HEK293 (cell line): Measurements from ENCODE around the gene TRIM46.

Experiments
- GLIS1 ChIP-seq: fragments of 450-650 bp; formaldehyde crosslinking; IDR thresholded peaks from 2 replicates; pipeline ENCODE4 v1.5.1; 2016; ENCODE audit warnings: missing biosample characterization, missing genetic modification characterization
- HOXA7 ChIP-seq: sonication (generic); formaldehyde crosslinking; IDR thresholded peaks from 2 replicates; pipeline ENCODE4 v1.8.1; 2022; ENCODE audit warnings: missing genetic modification reagents, borderline replicate concordance
- HOXC10 ChIP-seq: sonication (generic); formaldehyde crosslinking; IDR thresholded peaks from 2 replicates; pipeline ENCODE4 v1.8.1; 2023; ENCODE audit warnings: mild to moderate bottlenecking, missing genetic modification reagents
- KLF1 ChIP-seq: fragments of 450-650 bp; formaldehyde crosslinking; IDR thresholded peaks from 2 replicates; pipeline ENCODE4 v1.5.1; 2016; ENCODE audit warnings: missing biosample characterization, missing genetic modification characterization
- KLF10 ChIP-seq: fragments of 450-650 bp; IDR thresholded peaks from 2 replicates; pipeline ENCODE4 v1.5.1; 2018; ENCODE audit warnings: missing biosample characterization, mild to moderate bottlenecking, missing genetic modification characterization
- MYNN ChIP-seq: fragments of 450-650 bp; formaldehyde crosslinking; IDR thresholded peaks from 2 replicates; pipeline ENCODE4 v1.5.1; 2016; ENCODE audit warnings: missing biosample characterization, missing genetic modification characterization, borderline replicate concordance
- SP2 ChIP-seq: fragments of 450-650 bp; formaldehyde crosslinking; IDR thresholded peaks from 2 replicates; pipeline ENCODE4 v1.5.1; 2016; ENCODE audit warnings: missing biosample characterization, missing genetic modification characterization
- ZBTB17 ChIP-seq: fragments of 450-650 bp; formaldehyde crosslinking; IDR thresholded peaks from 2 replicates; pipeline ENCODE4 v1.5.1; 2016; ENCODE audit warnings: missing biosample characterization, missing genetic modification characterization
- ZBTB48 ChIP-seq: fragments of 450-650 bp; formaldehyde crosslinking; IDR thresholded peaks from 2 replicates; pipeline ENCODE4 v1.5.1; 2016; ENCODE audit warnings: missing biosample characterization, missing genetic modification characterization
- ZBTB8A ChIP-seq: fragments of 450-650 bp; formaldehyde crosslinking; IDR thresholded peaks from 2 replicates; pipeline ENCODE4 v1.5.1; 2016; ENCODE audit warnings: missing biosample characterization, missing genetic modification characterization
- ZFP41 ChIP-seq: fragments of 450-650 bp; formaldehyde crosslinking; IDR thresholded peaks from 2 replicates; pipeline ENCODE4 v1.5.1; 2016; ENCODE audit warnings: missing biosample characterization, missing genetic modification characterization, borderline replicate concordance
- ZNF146 ChIP-seq: fragments of 450-650 bp; formaldehyde crosslinking; IDR thresholded peaks from 2 replicates; pipeline ENCODE4 v1.5.1; 2016; ENCODE audit warnings: missing biosample characterization, missing genetic modification characterization
- ZNF169 ChIP-seq: fragments of 450-650 bp; formaldehyde crosslinking; IDR thresholded peaks from 2 replicates; pipeline ENCODE4 v1.5.1; 2016; ENCODE audit warnings: missing biosample characterization, missing genetic modification characterization
- ZNF2 ChIP-seq: fragments of 450-650 bp; formaldehyde crosslinking; IDR thresholded peaks from 2 replicates; pipeline ENCODE4 v1.5.1; 2016; ENCODE audit warnings: missing biosample characterization, missing genetic modification characterization
- ZNF221 ChIP-seq: fragments of 450-650 bp; formaldehyde crosslinking; IDR thresholded peaks from 2 replicates; pipeline ENCODE4 v1.5.1; 2017; ENCODE audit warnings: missing biosample characterization, missing genetic modification characterization, borderline replicate concordance
- ZNF423 ChIP-seq: fragments of 450-650 bp; formaldehyde crosslinking; IDR thresholded peaks from 2 replicates; pipeline ENCODE4 v1.5.1; 2016; ENCODE audit warnings: missing biosample characterization, missing genetic modification characterization
- ZNF521 ChIP-seq: fragments of 450-650 bp; formaldehyde crosslinking; IDR thresholded peaks from 2 replicates; pipeline ENCODE4 v1.5.1; 2017; ENCODE audit warnings: missing biosample characterization, mild to moderate bottlenecking, missing genetic modification characterization
- ZNF529 ChIP-seq: fragments of 450-650 bp; formaldehyde crosslinking; IDR thresholded peaks from 2 replicates; pipeline ENCODE4 v1.5.1; 2017; ENCODE audit warnings: missing genetic modification characterization, missing biosample characterization; ENCODE audit not compliant: insufficient replicate concordance
- ZNF549 ChIP-seq: fragments of 450-650 bp; IDR thresholded peaks from 2 replicates; pipeline ENCODE4 v1.5.1; 2018; ENCODE audit warnings: missing biosample characterization, missing genetic modification characterization, mild to moderate bottlenecking, inconsistent platforms, moderate library complexity
- ZNF596 ChIP-seq: fragments of 450-650 bp; IDR thresholded peaks from 2 replicates; pipeline ENCODE4 v1.5.0; 2018; ENCODE audit warnings: missing biosample characterization, mild to moderate bottlenecking, missing genetic modification characterization, moderate library complexity
- ZNF626 ChIP-seq: fragments of 450-650 bp; sonication (Bioruptor Pico); formaldehyde crosslinking; IDR thresholded peaks from 2 replicates; pipeline ENCODE4 v1.5.1; 2018; ENCODE audit warnings: missing biosample characterization, missing genetic modification characterization, inconsistent platforms
- ZNF785 ChIP-seq: fragments of 450-650 bp; formaldehyde crosslinking; IDR thresholded peaks from 2 replicates; pipeline ENCODE4 v1.5.1; 2016; ENCODE audit warnings: missing biosample characterization, missing genetic modification characterization
- TF ChIP-seq, protein P1 (sequence below): fragments of 450-650 bp; formaldehyde crosslinking; IDR thresholded peaks from 2 replicates; pipeline ENCODE4 v1.5.1; 2016; ENCODE audit warnings: missing biosample characterization, missing genetic modification characterization
- TF ChIP-seq, protein P2 (sequence below): fragments of 450-650 bp; formaldehyde crosslinking; IDR thresholded peaks from 2 replicates; pipeline ENCODE4 v1.5.1; 2016; ENCODE audit warnings: missing biosample characterization, missing genetic modification characterization
- TF ChIP-seq, protein P3 (sequence below): fragments of 450-650 bp; formaldehyde crosslinking; IDR thresholded peaks from 2 replicates; pipeline ENCODE4 v1.5.1; 2016; ENCODE audit warnings: missing biosample characterization, missing genetic modification characterization, borderline replicate concordance
- TF ChIP-seq, protein P4 (sequence below): fragments of 450-650 bp; formaldehyde crosslinking; IDR thresholded peaks from 2 replicates; pipeline ENCODE4; 2016; ENCODE audit warnings: missing biosample characterization, missing genetic modification characterization
- TF ChIP-seq, protein P5 (sequence below): fragments of 450-650 bp; formaldehyde crosslinking; IDR thresholded peaks from 2 replicates; pipeline ENCODE4 v1.5.1; 2016; ENCODE audit warnings: missing biosample characterization, missing genetic modification characterization, low read depth
- TF ChIP-seq, protein P6 (sequence below): fragments of 450-650 bp; formaldehyde crosslinking; IDR thresholded peaks from 2 replicates; pipeline ENCODE4 v1.5.1; 2016; ENCODE audit warnings: missing biosample characterization, missing genetic modification characterization

Gene TRIM46

DNA sequence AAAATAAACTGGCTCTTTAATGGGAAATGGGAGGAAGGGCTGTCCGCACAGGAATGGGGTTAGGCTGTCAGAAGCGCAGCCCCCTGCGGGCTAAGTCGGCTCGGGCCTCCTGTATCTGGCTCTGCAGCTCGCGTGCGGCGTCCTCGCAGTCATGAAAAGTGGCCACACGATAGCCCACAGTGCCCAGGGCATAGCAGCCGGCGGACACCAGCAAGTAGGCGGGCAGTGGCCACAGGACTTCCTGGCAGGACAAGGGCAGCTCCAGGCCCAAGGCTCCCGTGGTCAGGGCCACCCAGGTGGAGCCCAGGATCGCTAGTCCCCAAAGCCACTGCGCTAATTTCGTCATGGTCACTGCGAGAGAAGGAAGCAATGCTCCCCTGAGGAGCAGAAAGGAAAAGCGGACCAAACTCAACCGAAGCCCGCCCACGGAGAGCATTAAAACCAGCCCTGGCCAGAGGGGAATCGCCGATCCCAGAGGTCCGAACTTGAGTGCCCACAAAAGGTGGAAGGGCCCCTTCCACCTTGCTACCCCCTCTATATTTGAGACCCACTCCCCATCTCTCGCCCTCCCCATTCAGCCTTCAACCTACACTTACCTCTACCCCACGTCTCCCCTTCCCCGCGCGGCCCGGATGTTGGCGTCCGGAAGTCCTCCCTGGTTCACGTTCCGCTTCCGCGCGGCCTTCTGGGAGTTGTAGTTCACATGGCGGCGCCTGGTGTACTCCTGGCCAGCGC is 33.6 kb upstream of the TRIM46 start, which contains the start of gene DPM3 (continued):
- TF ChIP-seq ZNF521 (tag by site-specific recombination) (no peak), ZNF529 (tag by site-specific recombination) (no peak), ZNF423 (tag by site-specific recombination) (no peak), HOXC10 (CRISPR knock-in tag) (no peak), ZBTB48 (tag by site-specific recombination) (peak; percentile 55; the same call in 1 of the 2 replicates), ZNF549 (tag by site-specific recombination) (no peak), KLF10 (tag by site-specific recombination) (peak; percentile 23; the same call in 1 of the 2 replicates), ZNF221 (tag by site-specific recombination) (no peak), KLF1 (tag by site-specific recombination) (no peak), ZFP41 (tag by site-specific recombination) (no peak), HOXA7 (CRISPR knock-in tag) (no peak), SP2 (tag by site-specific recombination) (peak; percentile 91), ZBTB17 (peak; percentile 96), ZNF169 (tag by site-specific recombination) (no peak), ZNF2 (tag by site-specific recombination) (peak; percentile 76; the same call in 1 of the 2 replicates), ZNF626 (tag by site-specific recombination) (no peak), MYNN (no peak; the same call in 1 of the 2 replicates), ZBTB8A (0 out of 2 replicates have a peak, but pooled peaks have one; percentile 93), ZNF146 (tag by site-specific recombination) (0 out of 2 replicates have a peak, but pooled peaks have one; percentile 2), ZNF785 (no peak; the same call in 1 of the 2 replicates), GLIS1 (peak; percentile 74), ZNF596 (tag by site-specific recombination) (no peak)
- TF ChIP-seq, protein P1, sequence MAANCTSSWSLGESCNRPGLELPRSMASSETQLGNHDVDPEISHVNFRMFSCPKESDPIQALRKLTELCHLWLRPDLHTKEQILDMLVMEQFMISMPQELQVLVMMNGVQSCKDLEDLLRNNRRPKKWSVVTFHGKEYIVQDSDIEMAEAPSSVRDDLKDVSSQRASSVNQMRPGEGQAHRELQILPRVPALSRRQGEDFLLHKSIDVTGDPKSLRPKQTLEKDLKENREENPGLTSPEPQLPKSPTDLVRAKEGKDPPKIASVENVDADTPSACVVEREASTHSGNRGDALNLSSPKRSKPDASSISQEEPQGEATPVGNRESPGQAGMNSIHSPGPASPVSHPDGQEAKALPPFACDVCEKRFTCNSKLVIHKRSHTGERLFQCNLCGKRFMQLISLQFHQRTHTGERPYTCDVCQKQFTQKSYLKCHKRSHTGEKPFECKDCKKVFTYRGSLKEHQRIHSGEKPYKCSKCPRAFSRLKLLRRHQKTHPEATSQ (tag by site-specific recombination) = no peak
- TF ChIP-seq, protein P2, sequence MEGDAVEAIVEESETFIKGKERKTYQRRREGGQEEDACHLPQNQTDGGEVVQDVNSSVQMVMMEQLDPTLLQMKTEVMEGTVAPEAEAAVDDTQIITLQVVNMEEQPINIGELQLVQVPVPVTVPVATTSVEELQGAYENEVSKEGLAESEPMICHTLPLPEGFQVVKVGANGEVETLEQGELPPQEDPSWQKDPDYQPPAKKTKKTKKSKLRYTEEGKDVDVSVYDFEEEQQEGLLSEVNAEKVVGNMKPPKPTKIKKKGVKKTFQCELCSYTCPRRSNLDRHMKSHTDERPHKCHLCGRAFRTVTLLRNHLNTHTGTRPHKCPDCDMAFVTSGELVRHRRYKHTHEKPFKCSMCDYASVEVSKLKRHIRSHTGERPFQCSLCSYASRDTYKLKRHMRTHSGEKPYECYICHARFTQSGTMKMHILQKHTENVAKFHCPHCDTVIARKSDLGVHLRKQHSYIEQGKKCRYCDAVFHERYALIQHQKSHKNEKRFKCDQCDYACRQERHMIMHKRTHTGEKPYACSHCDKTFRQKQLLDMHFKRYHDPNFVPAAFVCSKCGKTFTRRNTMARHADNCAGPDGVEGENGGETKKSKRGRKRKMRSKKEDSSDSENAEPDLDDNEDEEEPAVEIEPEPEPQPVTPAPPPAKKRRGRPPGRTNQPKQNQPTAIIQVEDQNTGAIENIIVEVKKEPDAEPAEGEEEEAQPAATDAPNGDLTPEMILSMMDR = no peak
- TF ChIP-seq, protein P3, sequence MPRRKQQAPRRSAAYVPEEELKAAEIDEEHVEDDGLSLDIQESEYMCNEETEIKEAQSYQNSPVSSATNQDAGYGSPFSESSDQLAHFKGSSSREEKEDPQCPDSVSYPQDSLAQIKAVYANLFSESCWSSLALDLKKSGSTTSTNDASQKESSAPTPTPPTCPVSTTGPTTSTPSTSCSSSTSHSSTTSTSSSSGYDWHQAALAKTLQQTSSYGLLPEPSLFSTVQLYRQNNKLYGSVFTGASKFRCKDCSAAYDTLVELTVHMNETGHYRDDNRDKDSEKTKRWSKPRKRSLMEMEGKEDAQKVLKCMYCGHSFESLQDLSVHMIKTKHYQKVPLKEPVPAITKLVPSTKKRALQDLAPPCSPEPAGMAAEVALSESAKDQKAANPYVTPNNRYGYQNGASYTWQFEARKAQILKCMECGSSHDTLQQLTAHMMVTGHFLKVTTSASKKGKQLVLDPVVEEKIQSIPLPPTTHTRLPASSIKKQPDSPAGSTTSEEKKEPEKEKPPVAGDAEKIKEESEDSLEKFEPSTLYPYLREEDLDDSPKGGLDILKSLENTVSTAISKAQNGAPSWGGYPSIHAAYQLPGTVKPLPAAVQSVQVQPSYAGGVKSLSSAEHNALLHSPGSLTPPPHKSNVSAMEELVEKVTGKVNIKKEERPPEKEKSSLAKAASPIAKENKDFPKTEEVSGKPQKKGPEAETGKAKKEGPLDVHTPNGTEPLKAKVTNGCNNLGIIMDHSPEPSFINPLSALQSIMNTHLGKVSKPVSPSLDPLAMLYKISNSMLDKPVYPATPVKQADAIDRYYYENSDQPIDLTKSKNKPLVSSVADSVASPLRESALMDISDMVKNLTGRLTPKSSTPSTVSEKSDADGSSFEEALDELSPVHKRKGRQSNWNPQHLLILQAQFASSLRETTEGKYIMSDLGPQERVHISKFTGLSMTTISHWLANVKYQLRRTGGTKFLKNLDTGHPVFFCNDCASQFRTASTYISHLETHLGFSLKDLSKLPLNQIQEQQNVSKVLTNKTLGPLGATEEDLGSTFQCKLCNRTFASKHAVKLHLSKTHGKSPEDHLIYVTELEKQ (tag by site-specific recombination) = no peak
- TF ChIP-seq, protein P4, sequence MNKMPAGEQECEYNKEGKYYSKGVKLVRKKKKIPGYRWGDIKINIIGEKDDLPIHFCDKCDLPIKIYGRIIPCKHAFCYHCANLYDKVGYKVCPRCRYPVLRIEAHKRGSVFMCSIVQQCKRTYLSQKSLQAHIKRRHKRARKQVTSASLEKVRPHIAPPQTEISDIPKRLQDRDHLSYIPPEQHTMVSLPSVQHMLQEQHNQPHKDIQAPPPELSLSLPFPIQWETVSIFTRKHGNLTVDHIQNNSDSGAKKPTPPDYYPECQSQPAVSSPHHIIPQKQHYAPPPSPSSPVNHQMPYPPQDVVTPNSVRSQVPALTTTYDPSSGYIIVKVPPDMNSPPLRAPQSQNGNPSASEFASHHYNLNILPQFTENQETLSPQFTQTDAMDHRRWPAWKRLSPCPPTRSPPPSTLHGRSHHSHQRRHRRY (tag by site-specific recombination) = no peak
- TF ChIP-seq, protein P5, sequence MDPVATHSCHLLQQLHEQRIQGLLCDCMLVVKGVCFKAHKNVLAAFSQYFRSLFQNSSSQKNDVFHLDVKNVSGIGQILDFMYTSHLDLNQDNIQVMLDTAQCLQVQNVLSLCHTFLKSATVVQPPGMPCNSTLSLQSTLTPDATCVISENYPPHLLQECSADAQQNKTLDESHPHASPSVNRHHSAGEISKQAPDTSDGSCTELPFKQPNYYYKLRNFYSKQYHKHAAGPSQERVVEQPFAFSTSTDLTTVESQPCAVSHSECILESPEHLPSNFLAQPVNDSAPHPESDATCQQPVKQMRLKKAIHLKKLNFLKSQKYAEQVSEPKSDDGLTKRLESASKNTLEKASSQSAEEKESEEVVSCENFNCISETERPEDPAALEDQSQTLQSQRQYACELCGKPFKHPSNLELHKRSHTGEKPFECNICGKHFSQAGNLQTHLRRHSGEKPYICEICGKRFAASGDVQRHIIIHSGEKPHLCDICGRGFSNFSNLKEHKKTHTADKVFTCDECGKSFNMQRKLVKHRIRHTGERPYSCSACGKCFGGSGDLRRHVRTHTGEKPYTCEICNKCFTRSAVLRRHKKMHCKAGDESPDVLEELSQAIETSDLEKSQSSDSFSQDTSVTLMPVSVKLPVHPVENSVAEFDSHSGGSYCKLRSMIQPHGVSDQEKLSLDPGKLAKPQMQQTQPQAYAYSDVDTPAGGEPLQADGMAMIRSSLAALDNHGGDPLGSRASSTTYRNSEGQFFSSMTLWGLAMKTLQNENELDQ (tag by site-specific recombination) = no peak
- TF ChIP-seq, protein P6, sequence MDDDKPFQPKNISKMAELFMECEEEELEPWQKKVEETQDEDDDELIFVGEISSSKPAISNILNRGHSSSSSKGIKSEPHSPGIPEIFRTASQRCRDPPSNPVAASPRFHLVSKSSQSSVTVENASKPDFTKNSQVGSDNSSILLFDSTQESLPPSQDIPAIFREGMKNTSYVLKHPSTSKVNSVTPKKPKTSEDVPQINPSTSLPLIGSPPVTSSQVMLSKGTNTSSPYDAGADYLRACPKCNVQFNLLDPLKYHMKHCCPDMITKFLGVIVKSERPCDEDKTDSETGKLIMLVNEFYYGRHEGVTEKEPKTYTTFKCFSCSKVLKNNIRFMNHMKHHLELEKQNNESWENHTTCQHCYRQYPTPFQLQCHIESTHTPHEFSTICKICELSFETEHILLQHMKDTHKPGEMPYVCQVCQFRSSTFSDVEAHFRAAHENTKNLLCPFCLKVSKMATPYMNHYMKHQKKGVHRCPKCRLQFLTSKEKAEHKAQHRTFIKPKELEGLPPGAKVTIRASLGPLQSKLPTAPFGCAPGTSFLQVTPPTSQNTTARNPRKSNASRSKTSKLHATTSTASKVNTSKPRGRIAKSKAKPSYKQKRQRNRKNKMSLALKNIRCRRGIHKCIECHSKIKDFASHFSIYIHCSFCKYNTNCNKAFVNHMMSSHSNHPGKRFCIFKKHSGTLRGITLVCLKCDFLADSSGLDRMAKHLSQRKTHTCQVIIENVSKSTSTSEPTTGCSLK (tag by site-specific recombination) = no peak
